HCT116 (cell line): ENCODE measurements around the gene NOC2L. TPM values are rescaled to one million over a fixed set of nuclear protein-coding genes. Genes with fewer than 3 reads are reported as not detected.

ENCODE experiments used
- ATAC-seq: fragments of 200-7000 bp; cut with Tn5 transposase; 2 replicates; pipeline ENCODE4 v1.9.1; 2020; ENCODE audit warnings: mild to moderate bottlenecking, moderate library complexity
- BruUV-seq: library from RNA; stranded (reverse); fragments of 400-500 nt; replicated peaks from 2 replicates; lab custom pipeline; 2021; lab: Mats Ljungman, UMichigan
- CTCF ChIA-PET: fragments of 300-600 bp; sonication (Branson Sonifier 250); formaldehyde crosslinking; loops from one replicate; lab custom pipeline; 2021; ENCODE audit warnings: antibody characterized with exemption; lab: Charles Lee
- POLR2A ChIA-PET: fragments of 300-600, 350-600 bp; sonication (Branson Sonifier 250); formaldehyde crosslinking; loops from one replicate; lab custom pipeline; 2021; ENCODE audit warnings: antibody characterized with exemption; lab: Charles Lee
- RAD21 ChIA-PET, 2 experiments: fragments of 300-600 bp; sonication (Branson Sonifier 250); formaldehyde crosslinking; loops; one replicate each; lab custom pipeline; 2023; ENCODE audit warnings: low total read pairs in 2 of 2; ENCODE audit not compliant: uncharacterized antibody in 2 of 2, unreplicated experiment in 2 of 2, low non-redundant PET in 1 of 2; lab: Charles Lee
- DNase-seq: peaks from one replicate; pipeline ENCODE4 v3.0.0-alpha.2; 2010; ENCODE audit warnings: low read depth, low spot score
- H2AFZ ChIP-seq: fragments of 200-600 bp; shearing (Covaris generic), sonication (generic); 2 replicates; pipeline ENCODE4 v1.6.1; 2017; ENCODE audit warnings: low read depth, mixed run types, mixed read lengths, antibody characterized with exemption, low read length; ENCODE audit not compliant: poor library complexity, severe bottlenecking
- H3K27ac ChIP-seq: 2 replicates; pipeline ENCODE4 v1.5.1; 2012; ENCODE audit warnings: low read depth, low read length
- H3K27me3 ChIP-seq: fragments of 200-600 bp; sonication (generic); 2 replicates; pipeline ENCODE4 v1.6.1; 2016; ENCODE audit warnings: mixed run types, low read length, mixed read lengths; ENCODE audit not compliant: insufficient read depth
- H3K36me3 ChIP-seq, 2 experiments: fragments of 200-500 bp in 1 of 2; fragments of 200-600 bp in 1 of 2; sonication (Bioruptor generic) in 1 of 2; sonication (generic) in 1 of 2; 2 replicates each; pipeline versions ENCODE4 v1.5.1 to v1.6.1; 2014 to 2016; ENCODE audit warnings: low read length in 2 of 2, inconsistent platforms in 1 of 2, mixed read lengths in 1 of 2, mixed run types in 1 of 2; ENCODE audit not compliant: insufficient read depth in 2 of 2, control insufficient read depth in 1 of 2
- H3K4me1 ChIP-seq, 2 experiments: fragments of 200-600 bp in 1 of 2; sonication (generic) in 1 of 2; 2 replicates each; pipeline versions ENCODE4 v1.5.1 to v1.6.1; 2012 to 2017; ENCODE audit warnings: low read length in 2 of 2, inconsistent platforms in 1 of 2, mild to moderate bottlenecking in 1 of 2, mixed read lengths in 1 of 2, mixed run types in 1 of 2, moderate library complexity in 1 of 2; ENCODE audit not compliant: insufficient read depth in 2 of 2, control insufficient read depth in 1 of 2
- H3K4me2 ChIP-seq: fragments of 200-600 bp; sonication (generic); 2 replicates; pipeline ENCODE4 v1.6.1; 2017; ENCODE audit warnings: mixed run types, low read length, mixed read lengths
- H3K4me3 ChIP-seq, 2 experiments: fragments of 200-600 bp in 1 of 2; sonication (generic) in 1 of 2; replicated peaks in 1 of 2; 2 replicates each; pipeline ENCODE4 v1.5.1; 2011 to 2016; ENCODE audit warnings: low read length in 2 of 2, control low read depth in 1 of 2, low read depth in 1 of 2, mild to moderate bottlenecking in 1 of 2, mixed read lengths in 1 of 2, mixed run types in 1 of 2
- H3K79me2 ChIP-seq: fragments of 200-600 bp; sonication (generic); 2 replicates; pipeline ENCODE4 v1.6.1; 2017; ENCODE audit warnings: mild to moderate bottlenecking, mixed run types, low read length, moderate library complexity, mixed read lengths; ENCODE audit not compliant: insufficient read depth
- H3K9ac ChIP-seq: fragments of 200-600 bp; sonication (generic); 2 replicates; pipeline ENCODE4 v1.6.1; 2016; ENCODE audit warnings: low read length, mixed read lengths
- H3K9me2 ChIP-seq: fragments of 200-600 bp; sonication (generic), shearing (Covaris generic); 2 replicates; pipeline ENCODE4 v1.6.1; 2017; ENCODE audit warnings: mixed run types, mild to moderate bottlenecking, moderate library complexity; ENCODE audit not compliant: insufficient read depth
- H3K9me3 ChIP-seq, 2 experiments: fragments of 200-500 bp in 1 of 2; fragments of 200-600 bp in 1 of 2; sonication (Bioruptor generic) in 1 of 2; sonication (generic) in 1 of 2; 2 replicates each; pipeline ENCODE4 v1.6.1; 2014 to 2017; ENCODE audit warnings: low read length in 2 of 2, mixed read lengths in 2 of 2, inconsistent platforms in 1 of 2, low read depth in 1 of 2, mild to moderate bottlenecking in 1 of 2, mixed run types in 1 of 2, moderate library complexity in 1 of 2; ENCODE audit not compliant: control insufficient read depth in 1 of 2, insufficient read depth in 1 of 2
- H4K20me1 ChIP-seq: fragments of 200-600 bp; sonication (generic), shearing (Covaris generic); 2 replicates; pipeline ENCODE4 v1.6.1; 2017; ENCODE audit warnings: mixed run types, mild to moderate bottlenecking, moderate library complexity; ENCODE audit not compliant: insufficient read depth
- ATF3 ChIP-seq: IDR thresholded peaks from 2 replicates; pipeline ENCODE4 v1.6.1; 2012
- CEBPB ChIP-seq: IDR thresholded peaks from 2 replicates; pipeline ENCODE4 v1.6.1; 2012; ENCODE audit warnings: low read depth
- CTCF ChIP-seq, 3 experiments: fragments of 200-600 bp in 1 of 3; sonication (generic) in 1 of 3; IDR thresholded peaks in 2 of 3; conservative IDR thresholded peaks in 1 of 3; 2 replicates each; pipeline ENCODE4 v1.5.1; 2012 to 2017; ENCODE audit warnings: low read depth in 2 of 3, low read length in 2 of 3, antibody characterized with exemption in 1 of 3, borderline replicate concordance in 1 of 3, control low read depth in 1 of 3, mild to moderate bottlenecking in 1 of 3, mixed read lengths in 1 of 3, mixed run types in 1 of 3, moderate library complexity in 1 of 3; ENCODE audit not compliant: insufficient read depth in 1 of 3
- ELF1 ChIP-seq: IDR thresholded peaks from 2 replicates; pipeline ENCODE4 v1.6.1; 2012; ENCODE audit warnings: low read depth, borderline replicate concordance
- EZH2 ChIP-seq: fragments of 200-600 bp; sonication (generic); IDR thresholded peaks from 2 replicates; pipeline ENCODE4 v1.6.1; 2017; ENCODE audit warnings: antibody characterized with exemption, mixed run types
- EZH2phosphoT487 ChIP-seq: fragments of 200-600 bp; IDR thresholded peaks from 2 replicates; pipeline ENCODE4 v1.6.1; 2018; ENCODE audit warnings: antibody characterized with exemption, borderline replicate concordance
- JUND ChIP-seq: IDR thresholded peaks from 2 replicates; pipeline ENCODE4 v1.6.1; 2012
- POLR2A ChIP-seq: IDR thresholded peaks from 2 replicates; pipeline ENCODE4 v1.7.0; 2011; ENCODE audit warnings: borderline replicate concordance; ENCODE audit not compliant: insufficient read depth, insufficient read length; ENCODE audit errors: extremely low read depth
- POLR2AphosphoS5 ChIP-seq: IDR thresholded peaks from 2 replicates; pipeline ENCODE4 v1.6.1; 2011; ENCODE audit warnings: mild to moderate bottlenecking, low read depth, low read length, moderate library complexity
- RAD21 ChIP-seq: IDR thresholded peaks from 2 replicates; pipeline ENCODE4 v1.6.1; 2012; ENCODE audit warnings: low read depth, mild to moderate bottlenecking
- REST ChIP-seq: IDR thresholded peaks from 2 replicates; pipeline ENCODE4 v1.6.1; 2012; ENCODE audit warnings: low read depth
- SIN3A ChIP-seq: IDR thresholded peaks from 2 replicates; pipeline ENCODE4 v1.6.1; 2012; ENCODE audit warnings: low read depth
- SP1 ChIP-seq: IDR thresholded peaks from 2 replicates; pipeline ENCODE4 v1.6.1; 2012; ENCODE audit warnings: low read depth
- SRF ChIP-seq: IDR thresholded peaks from 2 replicates; pipeline ENCODE4 v1.6.1; 2012; ENCODE audit warnings: low read depth
- TCF7L2 ChIP-seq: IDR thresholded peaks from 2 replicates; pipeline ENCODE4 v1.7.0; 2011; ENCODE audit warnings: borderline replicate concordance, inconsistent platforms; ENCODE audit not compliant: insufficient read depth, insufficient read length; ENCODE audit errors: extremely low read depth
- YY1 ChIP-seq: IDR thresholded peaks from 2 replicates; pipeline ENCODE4 v1.6.1; 2011; ENCODE audit warnings: low read length, low read depth, moderate library complexity, mild to moderate bottlenecking; ENCODE audit not compliant: insufficient replicate concordance; ENCODE audit errors: extremely low read depth
- ZFX ChIP-seq: fragments of 450-650 bp; IDR thresholded peaks from 2 replicates; pipeline ENCODE4 v1.6.1; 2017
- ZNF274 ChIP-seq: fragments of 200-500 bp; sonication (Bioruptor generic); IDR thresholded peaks from 2 replicates; pipeline ENCODE4 v1.6.1; 2014; ENCODE audit warnings: mild to moderate bottlenecking, low read depth, low read length, inconsistent platforms
- intact Hi-C: fragments of 100-400 bp; cut with micrococcal nuclease; formaldehyde crosslinking; loops from 2 replicates; pipeline ENCODE4 v1.10.0; 2022
- total RNA-seq: library from RNA; stranded (reverse); gene quantifications from one replicate; pipeline ENCODE4 v1.2.1, GENCODE V29; 2021; ENCODE audit not compliant: unreplicated experiment

The NOC2L gene
- total RNA-seq, 1 experiment from 2014 or later, result 260 TPM

- TF ChIP-seq ELF1 (no peak), SIN3A (no peak), EZH2phosphoT487 (no peak), EZH2 (no peak), POLR2A (no peak), JUND (no peak), ZFX (no peak), POLR2AphosphoS5 (no peak), SRF (no peak), RAD21 (no peak), REST (no peak), YY1 (no peak), CEBPB (no peak), SP1 (no peak), ZNF274 (no peak), TCF7L2 (no peak), ATF3 (no peak), CTCF (IDR thresholded peaks at IDR 0.05 in 2 of 3, conservative IDR thresholded peaks at IDR 0.05 in 1 of 3; ENCODE audit: borderline replicate concordance in 1 of 3, insufficient read depth in 1 of 3, low read depth in 2 of 3, low read length in 2 of 3) (no peak)
- no TSS peak for BruUV-seq
- Histone ChIP-seq H3K9ac (peak overlapping the region; percentile 82; the same call in 1 of the 2 replicates), H3K79me2 (peaks cover 8% of the 10 kb centered on the region), H3K4me1 (peaks cover 35 to 70% of the 10 kb centered on the region in 2 experiments), H3K27ac (peak overlapping the region; percentile 60; the same call in 1 of the 2 replicates), H3K9me3 (no peaks in the 10 kb centered on the region), H2AFZ (no peak overlapping the region), H3K4me2 (peak overlapping the region; percentile 93; the same call in 1 of the 2 replicates), H3K9me2 (no peaks in the 10 kb centered on the region), H4K20me1 (no peaks in the 10 kb centered on the region), H3K27me3 (no peaks in the 10 kb centered on the region), H3K4me3 (no peak overlapping the region), H3K36me3 (no peaks in the 10 kb centered on the region)
- ATAC-seq (no peak), DNase-seq (no peak)
- ChIA-PET POLR2A (no interaction called here), RAD21 (no interaction called here), CTCF (interaction anchor here (4.0 kb wide), 1 partner anchor 9 kb away, joined by 26 read pairs; the partner anchor contains the start of gene ISG15)
- intact Hi-C loops, result loop anchor here (5.0 kb wide), 1 partner anchor 63 kb away; no protein-coding TSS in a partner anchor
Measured at GRCh38 chr1:1004420-1004779, 45.3 kb upstream of the NOC2L start.
